Breast epithelium (tissue), 4 donors: ENCODE data around the gene NRROS. TPM values are rescaled to one million over a fixed set of nuclear protein-coding genes. Genes with fewer than 3 reads are reported as not detected.

Source experiments
- DNase-seq, 2 donors: peaks; one replicate each; pipeline ENCODE4 v3.0.0-alpha.2; 2019; ENCODE audit warnings: low spot score in 2 of 2
- H3K27ac ChIP-seq, 2 donors: fragments of 200-600 bp; sonication (generic) in 1 of 2; one replicate each; pipeline ENCODE4 v1.5.1; 2016 to 2019; ENCODE audit warnings: mild to moderate bottlenecking in 1 of 2
- H3K27me3 ChIP-seq, 2 donors: fragments of 200-600 bp; sonication (generic) in 1 of 2; one replicate each; pipeline versions ENCODE4 v1.5.1 to v1.6.0; 2017 to 2019; ENCODE audit warnings: control low read depth in 1 of 2, mild to moderate bottlenecking in 1 of 2
- H3K36me3 ChIP-seq: fragments of 200-600 bp; one replicate; pipeline ENCODE4 v1.5.1; 2019
- H3K4me1 ChIP-seq, 2 donors: fragments of 200-600 bp; sonication (generic); one replicate each; pipeline ENCODE4 v1.5.1; 2016 to 2019; ENCODE audit warnings: control low read depth in 1 of 2
- H3K4me3 ChIP-seq, 3 donors: fragments of 200-600 bp; sonication (generic); 1 replicate in 2 of 3; 2 replicates in 1 of 3; pipeline ENCODE4 v1.5.1; 2016 to 2019; ENCODE audit warnings: mild to moderate bottlenecking in 3 of 3, moderate library complexity in 2 of 3
- H3K9me3 ChIP-seq, 2 donors: fragments of 200-600 bp; sonication (generic) in 1 of 2; one replicate each; pipeline ENCODE4 v1.5.1; 2016 to 2019; ENCODE audit warnings: control low read depth in 1 of 2
- POLR2A ChIP-seq: fragments of 450-650 bp; IDR thresholded peaks from one replicate; pipeline ENCODE4 v1.6.1; 2016; ENCODE audit warnings: antibody characterized with exemption, mild to moderate bottlenecking, moderate library complexity
- POLR2AphosphoS5 ChIP-seq, 3 donors: sonication (generic); formaldehyde crosslinking; IDR thresholded peaks; one replicate each; pipeline ENCODE4 v1.6.1; 2017; ENCODE audit warnings: antibody characterized with exemption in 3 of 3
- intact Hi-C: fragments of 100-400 bp; cut with DNase I; formaldehyde crosslinking; loops from one replicate; pipeline ENCODE4 v1.15.1; 2023; ENCODE audit warnings: low total_unique reads
- total RNA-seq, 3 donors: library from RNA; depleted of rRNA; stranded (reverse); fragments of >200 nt; gene quantifications; one replicate each; pipeline ENCODE4 v1.1.0, GENCODE V29; 2016
- TF ChIP-seq, protein P1 (sequence below), 3 donors: fragments of 450-650 bp; IDR thresholded peaks; one replicate each; pipeline ENCODE4 v1.5.1; 2016 to 2017; ENCODE audit warnings: antibody characterized with exemption in 3 of 3, mild to moderate bottlenecking in 3 of 3, moderate library complexity in 3 of 3

The NRROS gene
- total RNA-seq, 3 donors from 2014 or later: 3.2 to 13.9 (median 4.3) TPM

- no peaks in the 10 kb centered on the region for H3K36me3 ChIP-seq
- H3K4me3 ChIP-seq: no peak overlapping the region
- no peak for DNase-seq
These were observed 16.7 kb downstream of the NRROS start for GRCh38 chr3:196656213-196656612.

DNA sequence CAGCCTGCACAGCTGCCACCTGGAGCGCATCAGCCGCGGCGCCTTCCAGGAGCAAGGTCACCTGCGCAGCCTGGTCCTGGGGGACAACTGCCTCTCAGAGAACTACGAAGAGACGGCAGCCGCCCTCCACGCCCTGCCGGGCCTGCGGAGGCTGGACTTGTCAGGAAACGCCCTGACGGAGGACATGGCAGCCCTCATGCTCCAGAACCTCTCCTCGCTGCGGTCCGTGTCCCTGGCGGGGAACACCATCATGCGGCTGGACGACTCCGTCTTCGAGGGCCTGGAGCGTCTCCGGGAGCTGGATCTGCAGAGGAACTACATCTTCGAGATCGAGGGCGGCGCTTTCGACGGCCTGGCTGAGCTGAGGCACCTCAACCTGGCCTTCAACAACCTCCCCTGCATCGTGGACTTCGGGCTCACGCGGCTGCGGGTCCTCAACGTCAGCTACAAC, 20.4 kb downstream of the NRROS start:
- intact Hi-C loops: no loop called here
- no peak overlapping the region for H3K27ac ChIP-seq
- DNase-seq: no peak
- H3K36me3 ChIP-seq: no peaks in the 10 kb centered on the region
- H3K4me3 ChIP-seq: no peak overlapping the region
- H3K9me3 ChIP-seq: no peaks in the 10 kb centered on the region
- TF ChIP-seq POLR2A (no peak), POLR2AphosphoS5 (IDR thresholded peaks at IDR 0.05) (no peak)
- TF ChIP-seq, protein P1, sequence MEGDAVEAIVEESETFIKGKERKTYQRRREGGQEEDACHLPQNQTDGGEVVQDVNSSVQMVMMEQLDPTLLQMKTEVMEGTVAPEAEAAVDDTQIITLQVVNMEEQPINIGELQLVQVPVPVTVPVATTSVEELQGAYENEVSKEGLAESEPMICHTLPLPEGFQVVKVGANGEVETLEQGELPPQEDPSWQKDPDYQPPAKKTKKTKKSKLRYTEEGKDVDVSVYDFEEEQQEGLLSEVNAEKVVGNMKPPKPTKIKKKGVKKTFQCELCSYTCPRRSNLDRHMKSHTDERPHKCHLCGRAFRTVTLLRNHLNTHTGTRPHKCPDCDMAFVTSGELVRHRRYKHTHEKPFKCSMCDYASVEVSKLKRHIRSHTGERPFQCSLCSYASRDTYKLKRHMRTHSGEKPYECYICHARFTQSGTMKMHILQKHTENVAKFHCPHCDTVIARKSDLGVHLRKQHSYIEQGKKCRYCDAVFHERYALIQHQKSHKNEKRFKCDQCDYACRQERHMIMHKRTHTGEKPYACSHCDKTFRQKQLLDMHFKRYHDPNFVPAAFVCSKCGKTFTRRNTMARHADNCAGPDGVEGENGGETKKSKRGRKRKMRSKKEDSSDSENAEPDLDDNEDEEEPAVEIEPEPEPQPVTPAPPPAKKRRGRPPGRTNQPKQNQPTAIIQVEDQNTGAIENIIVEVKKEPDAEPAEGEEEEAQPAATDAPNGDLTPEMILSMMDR (IDR thresholded peaks at IDR 0.05): no peak
- no peaks in the 10 kb centered on the region for H3K4me1 ChIP-seq
- H3K27me3 ChIP-seq: no peaks in the 10 kb centered on the region

More at GRCh38 chr3:196656213-196656612, 16.7 kb downstream of the NRROS start:
- TF ChIP-seq, protein P1 (IDR thresholded peaks at IDR 0.05): no peak
- TF ChIP-seq POLR2A: no peak
- Histone ChIP-seq H3K27me3 (no peaks in the 10 kb centered on the region), H3K27ac (no peak overlapping the region), H3K9me3 (no peaks in the 10 kb centered on the region), H3K4me1 (no peaks in the 10 kb centered on the region)
- intact Hi-C loops: no loop called here

GRCh38 chr3:196660381-196661166, 21.1 kb downstream of the NRROS start:
- Histone ChIP-seq H3K27ac (no peak overlapping the region), H3K4me3 (peak overlapping the region in 1 of 3 donors; percentile 29), H3K9me3 (no peaks in the 10 kb centered on the region), H3K4me1 (no peaks in the 10 kb centered on the region), H3K36me3 (no peaks in the 10 kb centered on the region), H3K27me3 (no peaks in the 10 kb centered on the region)
- no peak for DNase-seq
- intact Hi-C loops: no loop called here
- TF ChIP-seq POLR2AphosphoS5 (IDR thresholded peaks at IDR 0.05): no peak
- TF ChIP-seq, protein P1 (IDR thresholded peaks at IDR 0.05): no peak
- TF ChIP-seq POLR2A: no peak

DNA sequence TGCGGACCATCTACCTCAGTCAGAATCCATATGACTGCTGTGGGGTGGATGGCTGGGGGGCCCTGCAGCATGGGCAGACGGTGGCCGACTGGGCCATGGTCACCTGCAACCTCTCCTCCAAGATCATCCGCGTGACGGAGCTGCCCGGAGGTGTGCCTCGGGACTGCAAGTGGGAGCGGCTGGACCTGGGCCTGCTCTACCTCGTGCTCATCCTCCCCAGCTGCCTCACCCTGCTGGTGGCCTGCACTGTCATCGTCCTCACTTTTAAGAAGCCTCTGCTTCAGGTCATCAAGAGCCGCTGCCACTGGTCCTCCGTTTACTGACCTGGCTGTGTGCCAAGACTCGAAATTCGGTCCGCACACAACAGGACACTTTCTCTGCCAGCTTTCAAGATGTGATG, 21.9 kb downstream of the NRROS start:
- intact Hi-C loops: no loop called here
- DNase-seq: peak in 1 of 2 donors; percentile 48
- no peaks in the 10 kb centered on the region for H3K27me3 ChIP-seq

DNA sequence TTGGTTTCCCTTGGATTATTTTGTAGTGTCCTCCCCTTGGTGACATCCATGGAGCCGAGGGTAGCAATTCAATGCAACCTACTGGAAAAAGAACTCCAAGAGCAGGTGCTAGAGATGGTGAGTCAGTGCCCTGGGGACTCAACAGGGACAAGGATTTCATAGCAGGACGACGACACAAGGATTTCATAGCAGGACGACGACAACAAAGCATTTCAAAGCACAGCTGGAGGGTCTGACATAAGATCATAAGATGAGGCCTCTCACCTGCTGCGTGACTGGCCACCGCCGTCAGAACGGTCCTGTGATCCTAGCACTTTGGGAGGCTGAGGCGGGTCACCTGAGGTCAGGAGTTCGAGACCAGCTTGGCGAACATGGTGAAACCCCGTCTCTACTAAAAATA, 22.5 kb downstream of the NRROS start:
- intact Hi-C loops: no loop called here
- Histone ChIP-seq H3K4me3 (no peak overlapping the region), H3K4me1 (no peaks in the 10 kb centered on the region), H3K9me3 (no peaks in the 10 kb centered on the region), H3K36me3 (no peaks in the 10 kb centered on the region), H3K27me3 (no peaks in the 10 kb centered on the region), H3K27ac (no peak overlapping the region)
- DNase-seq: peak in 1 of 2 donors; percentile 20
- TF ChIP-seq POLR2AphosphoS5 (IDR thresholded peaks at IDR 0.05) (no peak), POLR2A (no peak)
- TF ChIP-seq, protein P1 (IDR thresholded peaks at IDR 0.05): no peak

More for the DNA sequence above, 21.9 kb downstream of the NRROS start:
- H3K9me3 ChIP-seq: no peaks in the 10 kb centered on the region
- no peaks in the 10 kb centered on the region for H3K36me3 ChIP-seq
- no peak overlapping the region for H3K27ac ChIP-seq
- no peak overlapping the region for H3K4me3 ChIP-seq
- no peaks in the 10 kb centered on the region for H3K4me1 ChIP-seq
- TF ChIP-seq, protein P1 (IDR thresholded peaks at IDR 0.05): no peak
- no peak for TF ChIP-seq POLR2AphosphoS5 (IDR thresholded peaks at IDR 0.05)
- TF ChIP-seq POLR2A: no peak
